ENCODE measurements around the gene HNRNPLL.

GRCh38 chr2:38590053-38590452, 12.7 kb downstream of the HNRNPLL start:
- no peak for TF ChIP-seq POLR2A (IDR thresholded peaks at IDR 0.05)
- TF ChIP-seq, protein P1, sequence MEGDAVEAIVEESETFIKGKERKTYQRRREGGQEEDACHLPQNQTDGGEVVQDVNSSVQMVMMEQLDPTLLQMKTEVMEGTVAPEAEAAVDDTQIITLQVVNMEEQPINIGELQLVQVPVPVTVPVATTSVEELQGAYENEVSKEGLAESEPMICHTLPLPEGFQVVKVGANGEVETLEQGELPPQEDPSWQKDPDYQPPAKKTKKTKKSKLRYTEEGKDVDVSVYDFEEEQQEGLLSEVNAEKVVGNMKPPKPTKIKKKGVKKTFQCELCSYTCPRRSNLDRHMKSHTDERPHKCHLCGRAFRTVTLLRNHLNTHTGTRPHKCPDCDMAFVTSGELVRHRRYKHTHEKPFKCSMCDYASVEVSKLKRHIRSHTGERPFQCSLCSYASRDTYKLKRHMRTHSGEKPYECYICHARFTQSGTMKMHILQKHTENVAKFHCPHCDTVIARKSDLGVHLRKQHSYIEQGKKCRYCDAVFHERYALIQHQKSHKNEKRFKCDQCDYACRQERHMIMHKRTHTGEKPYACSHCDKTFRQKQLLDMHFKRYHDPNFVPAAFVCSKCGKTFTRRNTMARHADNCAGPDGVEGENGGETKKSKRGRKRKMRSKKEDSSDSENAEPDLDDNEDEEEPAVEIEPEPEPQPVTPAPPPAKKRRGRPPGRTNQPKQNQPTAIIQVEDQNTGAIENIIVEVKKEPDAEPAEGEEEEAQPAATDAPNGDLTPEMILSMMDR (IDR thresholded peaks at IDR 0.05): no peak

All from uterus (tissue), 2 donors.